BLaER1 (cell line): ENCODE data around the gene FPR3.
A peak's percentile ranks its signal among the peaks of the same experiment; 100 is the strongest.
"Not testable (repeated sequence)": the region's sequence is repeated elsewhere in the genome, so short reads cannot be mapped to it uniquely, and the experiment has no call there.

Source experiments
- H3K27ac ChIP-seq: shearing (Covaris generic); formaldehyde crosslinking; 2 replicates; pipeline ENCODE4 v1.8.1; 2022
- H3K27me3 ChIP-seq: shearing (Covaris generic); formaldehyde crosslinking; 2 replicates; pipeline ENCODE4 v1.8.1; 2022
- H3K36me3 ChIP-seq: shearing (Covaris generic); formaldehyde crosslinking; 2 replicates; pipeline ENCODE4 v1.8.1; 2022
- H3K4me1 ChIP-seq: shearing (Covaris generic); formaldehyde crosslinking; 2 replicates; pipeline ENCODE4 v1.8.1; 2022
- H3K4me2 ChIP-seq: shearing (Covaris generic); formaldehyde crosslinking; 2 replicates; pipeline ENCODE4 v1.8.1; 2022
- H3K4me3 ChIP-seq: shearing (Covaris generic); formaldehyde crosslinking; 2 replicates; pipeline ENCODE4 v1.8.1; 2022
- H3K9ac ChIP-seq: shearing (Covaris generic); formaldehyde crosslinking; 2 replicates; pipeline ENCODE4 v1.8.1; 2022
- H3K9me3 ChIP-seq: shearing (Covaris generic); formaldehyde crosslinking; 2 replicates; pipeline ENCODE4 v1.8.1; 2022
- H4K20me1 ChIP-seq: shearing (Covaris generic); formaldehyde crosslinking; 2 replicates; pipeline ENCODE4 v1.8.1; 2022
- Cebpa-rat ChIP-seq: shearing (Covaris generic); IDR thresholded peaks from 2 replicates; pipeline ENCODE4 v1.8.1; 2022

Gene FPR3

DNA sequence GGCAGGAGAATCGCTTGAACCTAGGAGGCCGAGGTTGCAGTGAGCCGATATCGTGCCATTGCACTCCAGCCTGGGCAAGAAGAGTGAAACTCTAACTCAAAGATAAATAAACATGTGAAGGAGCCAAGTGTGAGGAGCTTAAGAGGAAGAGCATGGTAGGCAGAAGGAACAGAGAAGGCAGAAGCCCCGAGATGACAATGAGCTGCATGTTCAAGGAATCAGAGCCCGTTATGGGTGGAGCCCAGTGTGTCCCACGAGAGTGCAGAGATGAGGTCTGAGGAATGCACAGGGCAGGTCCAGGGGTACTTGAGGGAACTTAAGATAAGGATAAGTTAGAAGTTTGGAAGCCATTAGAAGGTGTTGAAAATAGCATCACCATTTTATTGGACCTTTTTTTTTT, 33.3 kb upstream of the FPR3 start:
- Histone ChIP-seq H3K27ac (no peak overlapping the region), H3K9me3 (no peaks in the 10 kb centered on the region), H3K36me3 (no peaks in the 10 kb centered on the region), H3K4me2 (no peak overlapping the region), H3K27me3 (no peaks in the 10 kb centered on the region), H3K4me1 (no peaks in the 10 kb centered on the region), H3K4me3 (no peak overlapping the region), H3K9ac (no peak overlapping the region), H4K20me1 (no peaks in the 10 kb centered on the region)
- no peak for TF ChIP-seq Cebpa-rat

DNA sequence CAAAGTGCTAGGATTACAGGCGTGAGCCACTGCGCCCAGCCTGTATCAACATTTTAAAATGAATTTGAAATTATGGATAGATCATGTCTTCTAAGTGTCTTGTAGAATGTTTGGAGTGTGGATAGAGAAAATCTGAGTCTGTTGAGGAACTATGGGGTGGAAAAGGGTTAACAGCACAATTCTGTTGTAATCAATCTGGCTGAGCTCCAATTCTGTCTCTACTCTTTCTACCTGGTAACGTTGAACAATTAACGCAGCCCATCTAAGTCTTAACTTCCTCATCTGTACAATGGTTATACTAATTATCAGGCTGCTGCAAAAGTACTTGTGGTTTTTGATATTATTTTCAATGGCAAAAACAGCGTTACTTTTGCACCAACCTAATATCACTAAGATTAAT, 29.9 kb upstream of the FPR3 start:
- Histone ChIP-seq H3K4me3 (no peak overlapping the region), H4K20me1 (no peaks in the 10 kb centered on the region), H3K4me1 (no peaks in the 10 kb centered on the region), H3K36me3 (no peaks in the 10 kb centered on the region), H3K9ac (no peak overlapping the region), H3K9me3 (no peaks in the 10 kb centered on the region), H3K4me2 (no peak overlapping the region), H3K27me3 (no peaks in the 10 kb centered on the region), H3K27ac (no peak overlapping the region)
- TF ChIP-seq Cebpa-rat: no peak

DNA sequence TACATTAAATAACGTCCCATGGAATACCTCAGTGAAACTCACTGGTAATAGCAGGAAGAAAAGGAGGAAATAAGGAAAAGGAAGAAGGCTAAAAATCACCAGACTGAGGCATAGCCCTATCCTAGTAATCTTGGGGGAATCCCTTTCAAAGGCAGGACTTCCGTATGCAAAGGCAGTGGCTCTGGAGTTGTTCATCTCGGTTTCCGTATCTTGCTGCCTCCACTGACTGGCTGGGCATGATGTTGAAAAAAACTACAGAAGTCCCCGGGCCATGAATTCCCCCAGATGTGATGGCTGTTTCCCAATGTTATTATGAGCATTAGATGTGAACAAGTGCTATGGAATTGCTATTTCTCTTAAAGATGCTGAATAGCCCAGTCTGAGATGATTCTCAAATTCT, 28.5 kb upstream of the FPR3 start:
- H3K27me3 ChIP-seq: no peaks in the 10 kb centered on the region
- no peaks in the 10 kb centered on the region for H4K20me1 ChIP-seq
- H3K27ac ChIP-seq: no peak overlapping the region
- no peak overlapping the region for H3K9ac ChIP-seq
- no peaks in the 10 kb centered on the region for H3K36me3 ChIP-seq
- no peaks in the 10 kb centered on the region for H3K9me3 ChIP-seq
- H3K4me2 ChIP-seq: no peak overlapping the region
- H3K4me1 ChIP-seq: no peaks in the 10 kb centered on the region
- H3K4me3 ChIP-seq: no peak overlapping the region
- no peak for TF ChIP-seq Cebpa-rat

DNA sequence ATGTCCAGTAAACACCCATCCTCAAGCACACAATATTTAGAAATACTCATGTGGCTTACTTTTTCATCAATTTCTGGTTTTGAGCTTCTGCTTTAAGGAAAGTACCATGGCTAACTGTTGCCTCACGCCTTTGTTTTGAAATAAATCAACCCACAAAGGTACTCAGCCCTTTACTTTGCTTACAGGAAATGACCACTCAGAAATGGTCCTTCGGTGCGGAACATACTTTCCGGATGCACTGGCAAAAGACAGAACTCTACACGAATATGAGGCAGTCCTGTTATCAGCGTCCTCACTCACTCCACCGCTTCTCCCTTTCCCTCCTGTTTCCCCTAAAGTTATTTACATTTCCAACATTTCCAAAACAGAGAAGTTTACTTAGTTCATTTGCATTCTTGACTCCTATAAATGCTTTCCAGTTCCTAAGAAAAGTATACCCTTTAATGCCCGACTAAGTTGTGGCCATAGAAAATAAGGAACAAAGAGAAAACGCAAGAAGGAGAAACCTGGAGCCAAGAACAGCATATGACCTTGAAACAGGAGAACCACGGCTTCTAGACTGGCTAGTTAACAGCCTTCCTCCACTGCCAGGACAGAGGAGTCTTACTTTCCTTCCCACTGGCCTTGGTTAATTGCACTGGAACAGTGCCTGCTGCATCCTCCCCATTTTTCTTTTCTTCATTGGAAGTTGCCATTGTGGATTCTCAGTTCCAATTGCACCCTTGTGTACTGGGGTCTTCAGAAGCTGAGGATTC, 23.4 kb upstream of the FPR3 start:
- H3K4me2 ChIP-seq: no peak overlapping the region
- no peaks in the 10 kb centered on the region for H3K4me1 ChIP-seq
- H4K20me1 ChIP-seq: no peaks in the 10 kb centered on the region
- H3K9me3 ChIP-seq: peaks cover 6% of the 10 kb centered on the region; the same call in 1 of the 2 replicates
- TF ChIP-seq Cebpa-rat: no peak
- no peaks in the 10 kb centered on the region for H3K36me3 ChIP-seq
- H3K9ac ChIP-seq: no peak overlapping the region
- H3K4me3 ChIP-seq: no peak overlapping the region
- no peaks in the 10 kb centered on the region for H3K27me3 ChIP-seq
- no peak overlapping the region for H3K27ac ChIP-seq

DNA sequence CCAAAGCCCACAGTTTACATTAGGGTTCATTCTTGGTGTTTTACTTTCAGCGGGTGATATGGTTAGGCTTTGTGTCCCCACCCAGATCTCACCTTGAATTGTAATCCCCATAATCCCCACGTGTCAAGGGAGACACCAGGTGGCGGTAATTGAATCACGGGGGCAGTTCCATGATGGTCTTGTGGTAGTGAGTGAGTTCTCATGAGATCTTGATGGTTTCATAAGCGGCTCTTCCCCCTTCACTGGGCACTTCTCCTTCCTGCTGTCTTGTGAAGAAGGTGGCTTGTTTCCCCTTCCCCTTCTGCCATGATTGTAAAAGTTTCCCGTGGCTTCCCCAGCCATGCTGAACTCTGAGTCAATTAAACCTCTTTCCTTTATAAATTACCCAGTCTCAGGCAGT, 22.0 kb upstream of the FPR3 start:
- Histone ChIP-seq H3K27me3 (no peaks in the 10 kb centered on the region), H3K27ac (no peak overlapping the region), H3K9ac (no peak overlapping the region), H3K9me3 (peaks cover 6% of the 10 kb centered on the region; the same call in 1 of the 2 replicates), H3K4me3 (no peak overlapping the region), H3K36me3 (no peaks in the 10 kb centered on the region), H3K4me1 (no peaks in the 10 kb centered on the region), H4K20me1 (no peaks in the 10 kb centered on the region), H3K4me2 (no peak overlapping the region)
- TF ChIP-seq Cebpa-rat: no peak

DNA sequence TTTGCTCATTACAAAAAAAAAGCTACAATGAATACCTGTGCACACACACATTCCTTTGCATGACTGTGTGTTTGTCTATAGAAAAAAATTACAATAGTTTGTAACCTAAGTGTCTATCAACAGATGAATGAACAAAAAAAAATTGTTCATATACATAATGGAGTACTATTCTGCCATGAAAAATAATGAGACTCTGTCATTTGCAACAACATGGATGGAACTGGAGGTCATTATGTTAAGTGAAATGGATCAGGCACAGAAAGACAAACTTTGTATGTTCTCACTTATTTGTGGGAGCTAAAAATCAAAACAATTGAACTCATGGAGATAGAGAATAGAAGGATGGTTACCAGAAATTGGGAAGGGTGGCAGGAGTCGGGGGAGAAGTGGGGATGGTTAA, 18.4 kb upstream of the FPR3 start:
- H3K27me3 ChIP-seq, H3K27ac ChIP-seq, H4K20me1 ChIP-seq, H3K4me3 ChIP-seq, H3K9ac ChIP-seq, H3K4me2 ChIP-seq, H3K9me3 ChIP-seq, H3K36me3 ChIP-seq, H3K4me1 ChIP-seq: not testable (repeated sequence)

DNA sequence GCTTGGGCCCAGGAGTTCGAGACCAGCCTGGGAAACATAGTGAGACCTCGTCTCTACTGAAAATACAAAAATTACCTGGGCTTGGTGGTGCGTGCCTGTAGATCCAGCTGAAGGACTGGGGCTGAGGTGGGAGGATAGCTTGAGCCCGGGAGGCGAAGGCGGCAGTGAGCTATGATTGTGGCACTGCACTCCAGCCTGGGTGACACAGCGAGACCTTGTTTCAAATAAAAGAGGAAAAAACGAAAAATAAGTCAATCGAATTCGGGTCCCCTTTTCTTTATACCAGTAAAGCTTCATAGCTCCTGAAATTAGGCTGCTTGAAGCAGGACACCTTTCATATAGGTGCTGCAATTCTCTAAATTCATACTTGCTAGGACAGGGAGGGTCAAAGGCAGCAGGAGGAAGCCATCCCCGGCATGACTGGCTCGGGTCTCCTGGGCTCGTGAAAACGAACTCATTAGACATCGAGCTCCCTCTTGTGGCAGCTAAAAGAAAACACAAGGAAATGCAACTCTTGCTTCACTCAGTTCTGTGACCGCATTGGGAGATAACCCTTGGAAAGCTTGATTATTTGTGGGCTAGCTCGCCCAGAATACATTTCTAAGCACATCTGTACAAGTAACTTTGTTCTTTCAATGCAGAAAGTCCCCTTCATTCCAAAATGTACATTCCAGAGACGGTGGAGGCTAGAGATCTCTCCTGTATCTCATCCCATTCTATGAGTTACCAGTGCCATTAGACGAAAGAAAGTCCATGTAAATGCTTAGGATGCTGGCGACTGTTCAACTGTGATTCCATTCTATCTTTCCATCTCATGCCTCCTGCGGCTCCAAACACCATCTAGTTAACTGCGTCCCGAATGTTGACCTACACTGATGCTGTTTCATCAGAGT, 17.1 kb upstream of the FPR3 start:
- H3K4me2 ChIP-seq: no peak overlapping the region
- no peaks in the 10 kb centered on the region for H4K20me1 ChIP-seq
- no peaks in the 10 kb centered on the region for H3K27me3 ChIP-seq
- no peak overlapping the region for H3K4me3 ChIP-seq
- H3K9me3 ChIP-seq: peaks cover 4% of the 10 kb centered on the region; the same call in 1 of the 2 replicates
- peak; percentile 55; the same call in 1 of the 2 replicates for TF ChIP-seq Cebpa-rat
- H3K27ac ChIP-seq: no peak overlapping the region
- no peak overlapping the region for H3K9ac ChIP-seq
- H3K36me3 ChIP-seq: no peaks in the 10 kb centered on the region
- peaks cover 9% of the 10 kb centered on the region; the same call in 1 of the 2 replicates for H3K4me1 ChIP-seq

DNA sequence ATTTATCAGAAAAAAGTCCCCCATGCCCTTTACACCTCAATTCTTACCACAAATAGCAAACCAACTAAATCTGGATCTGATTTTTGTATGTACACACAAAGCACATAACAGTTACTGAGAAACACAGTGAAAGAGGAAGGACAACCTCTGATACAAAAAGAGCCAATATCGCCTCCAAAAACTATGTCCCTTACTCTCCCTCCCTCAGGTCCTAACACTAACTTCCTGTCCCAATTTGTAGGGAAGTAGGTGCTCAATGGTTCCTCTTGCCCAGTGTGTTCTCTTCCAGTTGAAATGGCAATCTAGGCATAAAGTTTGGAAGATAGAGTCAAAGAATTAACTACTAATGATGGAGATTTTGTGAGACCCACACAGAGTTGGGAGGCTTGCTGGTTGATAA, 15.8 kb upstream of the FPR3 start:
- H3K9ac ChIP-seq: no peak overlapping the region
- H3K27ac ChIP-seq: no peak overlapping the region
- no peaks in the 10 kb centered on the region for H4K20me1 ChIP-seq
- no peaks in the 10 kb centered on the region for H3K9me3 ChIP-seq
- no peak for TF ChIP-seq Cebpa-rat
- H3K4me1 ChIP-seq: peaks cover 9% of the 10 kb centered on the region; the same call in 1 of the 2 replicates
- H3K36me3 ChIP-seq: no peaks in the 10 kb centered on the region
- no peak overlapping the region for H3K4me3 ChIP-seq
- no peak overlapping the region for H3K4me2 ChIP-seq
- H3K27me3 ChIP-seq: no peaks in the 10 kb centered on the region

DNA sequence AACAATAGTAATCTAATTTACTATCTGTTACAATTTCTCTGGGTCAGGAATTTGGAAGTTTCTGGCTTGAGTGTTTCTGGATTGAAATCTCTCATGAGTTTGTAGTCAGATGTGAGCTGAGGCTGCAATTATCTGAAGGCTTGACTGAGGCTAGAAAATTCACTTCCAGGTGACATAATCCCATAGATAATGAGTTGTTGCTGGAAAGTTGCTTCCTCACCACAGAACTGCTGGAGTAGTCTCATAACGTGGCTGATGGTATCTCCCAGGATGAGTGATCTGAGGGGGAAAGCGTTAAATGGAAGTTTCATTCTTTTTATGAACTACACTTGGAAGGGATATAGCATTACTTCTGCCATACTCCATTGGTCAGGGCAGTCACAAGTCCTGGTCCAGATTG, 15.3 kb upstream of the FPR3 start:
- H3K27me3 ChIP-seq: no peaks in the 10 kb centered on the region
- no peaks in the 10 kb centered on the region for H3K36me3 ChIP-seq
- H3K9me3 ChIP-seq: no peaks in the 10 kb centered on the region
- H3K4me1 ChIP-seq: peaks cover 14% of the 10 kb centered on the region
- H3K4me3 ChIP-seq: no peak overlapping the region
- TF ChIP-seq Cebpa-rat: no peak
- no peak overlapping the region for H3K4me2 ChIP-seq
- no peak overlapping the region for H3K27ac ChIP-seq
- no peaks in the 10 kb centered on the region for H4K20me1 ChIP-seq
- no peak overlapping the region for H3K9ac ChIP-seq

DNA sequence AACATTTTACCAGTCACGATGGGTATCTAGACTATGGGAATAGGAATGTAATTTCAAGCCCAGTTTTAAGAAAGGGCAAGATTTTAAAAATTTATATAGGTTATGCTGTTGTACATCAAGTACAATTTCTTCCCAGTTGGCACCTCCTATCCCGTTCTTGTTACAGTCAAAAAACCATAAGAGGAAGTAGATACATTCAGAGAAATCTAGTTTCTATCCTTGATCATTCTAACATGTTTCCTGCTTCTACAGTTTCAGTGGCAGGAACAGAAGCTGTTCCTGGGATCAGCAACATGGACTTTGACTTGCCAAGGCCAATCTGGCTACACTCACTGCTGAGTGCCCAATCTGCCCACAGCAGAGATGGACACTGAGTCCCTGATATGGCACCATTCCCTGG, 14.7 kb upstream of the FPR3 start:
- no peak for TF ChIP-seq Cebpa-rat
- H3K36me3 ChIP-seq: no peaks in the 10 kb centered on the region
- H3K27me3 ChIP-seq: no peaks in the 10 kb centered on the region
- no peaks in the 10 kb centered on the region for H4K20me1 ChIP-seq
- H3K4me2 ChIP-seq: peak overlapping the region; percentile 23
- H3K4me3 ChIP-seq: no peak overlapping the region
- no peak overlapping the region for H3K9ac ChIP-seq
- no peaks in the 10 kb centered on the region for H3K9me3 ChIP-seq
- no peak overlapping the region for H3K27ac ChIP-seq
- peaks cover 19% of the 10 kb centered on the region for H3K4me1 ChIP-seq
